Neural cell (in vitro differentiated cells): ENCODE measurements around the gene STAT6.

ENCODE experiments used
- CTCF ChIP-seq: fragments of 450-650 bp; IDR thresholded peaks from 2 replicates; pipeline ENCODE4 v1.5.1; 2014; ENCODE audit warnings: antibody characterized with exemption, mild to moderate bottlenecking, moderate library complexity; ENCODE audit not compliant: poor library complexity, severe bottlenecking
- EZH2 ChIP-seq: fragments of 200-600, 300-800 bp; shearing (Covaris generic), sonication (generic); IDR thresholded peaks from 2 replicates; pipeline ENCODE4 v1.6.1; 2014; ENCODE audit warnings: antibody characterized with exemption, low read length, borderline replicate concordance, mild to moderate bottlenecking; ENCODE audit not compliant: insufficient read depth, poor library complexity, severe bottlenecking
- TAF1 ChIP-seq: IDR thresholded peaks from 2 replicates; pipeline ENCODE4 v1.6.1; 2012; ENCODE audit warnings: low read depth

- TF ChIP-seq EZH2 (no peak), CTCF (no peak), TAF1 (no peak)
Measured at GRCh38 chr12:57092529-57092862, 18.7 kb downstream of the STAT6 start.
